PC-3 (cell line): Measurements from ENCODE around the gene TAL1. TPM values are rescaled to one million over a fixed set of nuclear protein-coding genes. Genes with fewer than 3 reads are reported as not detected.

Experiments
- ATAC-seq: fragments of 200-7000 bp; cut with Tn5 transposase; 2 replicates; pipeline ENCODE4 v1.9.1; 2020; ENCODE audit warnings: mild to moderate bottlenecking, moderate library complexity
- BruUV-seq: library from RNA; stranded (reverse); fragments of 400-500 nt; replicated peaks from 2 replicates; lab custom pipeline; 2021; lab: Mats Ljungman, UMichigan
- CTCF ChIA-PET: fragments of 300-600 bp; sonication (Branson Sonifier 250); formaldehyde crosslinking; loops from one replicate; lab custom pipeline; 2022; ENCODE audit warnings: antibody characterized with exemption; lab: Charles Lee
- POLR2A ChIA-PET: fragments of 300-600 bp; sonication (Branson Sonifier 250); formaldehyde crosslinking; loops from one replicate; lab custom pipeline; 2022; ENCODE audit warnings: antibody characterized with exemption; ENCODE audit not compliant: unreplicated experiment; lab: Charles Lee
- DNase-seq: peaks from one replicate; pipeline ENCODE4 v3.0.0-alpha.2; 2015
- H2AFZ ChIP-seq: fragments of 300-600 bp; sonication (generic); 2 replicates; pipeline ENCODE4 v1.6.0; 2016; ENCODE audit warnings: antibody characterized with exemption, low read length
- H3F3A ChIP-seq: fragments of 300-600 bp; sonication (generic); one replicate; pipeline ENCODE4 v1.6.0; 2017; ENCODE audit warnings: antibody characterized with exemption, low read length, control low read depth, mild to moderate bottlenecking; ENCODE audit not compliant: unreplicated experiment
- H3K27ac ChIP-seq: fragments of 300-600 bp; sonication (generic); 2 replicates; pipeline ENCODE4 v1.5.1; 2016; ENCODE audit warnings: mild to moderate bottlenecking, low read length
- H3K27me3 ChIP-seq: fragments of 300-600 bp; sonication (generic); 2 replicates; pipeline ENCODE4 v1.6.1; 2016; ENCODE audit warnings: low read length, mixed read lengths
- H3K36me3 ChIP-seq: fragments of 300-600 bp; sonication (generic); 2 replicates; pipeline ENCODE4 v1.6.1; 2016; ENCODE audit warnings: low read depth, mixed run types, low read length, mixed read lengths
- H3K4me1 ChIP-seq: fragments of 300-600 bp; sonication (generic); 2 replicates; pipeline ENCODE4 v1.5.1; 2016; ENCODE audit warnings: low read length; ENCODE audit not compliant: insufficient read depth
- H3K4me2 ChIP-seq: fragments of 300-600 bp; sonication (generic); 2 replicates; pipeline ENCODE4 v1.6.0; 2016; ENCODE audit warnings: low read length
- H3K4me3 ChIP-seq: fragments of 300-600 bp; sonication (generic); 2 replicates; pipeline ENCODE4 v1.5.1; 2016; ENCODE audit warnings: mild to moderate bottlenecking, low read length, mixed read lengths
- H3K79me2 ChIP-seq: fragments of 300-600 bp; sonication (generic); 2 replicates; pipeline ENCODE4 v1.6.1; 2017; ENCODE audit warnings: low read length, mixed read lengths
- H3K9ac ChIP-seq: fragments of 300-600 bp; sonication (generic); 2 replicates; pipeline ENCODE4 v1.6.0; 2016; ENCODE audit warnings: mild to moderate bottlenecking, low read length
- H3K9me2 ChIP-seq: fragments of 300-600 bp; sonication (generic); replicated peaks from 2 replicates; pipeline ENCODE4 v1.6.1; 2016; ENCODE audit warnings: mixed run types, low read length, mixed read lengths
- H3K9me3 ChIP-seq: fragments of 300-600 bp; sonication (generic); 2 replicates; pipeline ENCODE4 v1.6.1; 2016; ENCODE audit warnings: low read length, mixed read lengths
- H4K20me1 ChIP-seq: fragments of 300-600 bp; sonication (generic); 2 replicates; pipeline ENCODE4 v1.6.1; 2016; ENCODE audit warnings: low read length, mixed read lengths
- EZH2 ChIP-seq: fragments of 300-600 bp; sonication (generic); IDR thresholded peaks from one replicate; pipeline ENCODE4 v1.6.1; 2017; ENCODE audit warnings: antibody characterized with exemption, mild to moderate bottlenecking, low read length; ENCODE audit not compliant: unreplicated experiment
- EZH2phosphoT487 ChIP-seq: fragments of 300-600 bp; sonication (generic); IDR thresholded peaks from 2 replicates; pipeline ENCODE4 v1.6.1; 2018; ENCODE audit warnings: mild to moderate bottlenecking, antibody characterized with exemption, low read length, borderline replicate concordance
- intact Hi-C: fragments of 100-400 bp; cut with micrococcal nuclease; formaldehyde crosslinking; loops from 2 replicates; pipeline ENCODE4 v1.9.0; 2023
- total RNA-seq: library from RNA; depleted of rRNA; stranded (reverse); fragments of >200 nt; gene quantifications from 2 replicates; pipeline ENCODE4 v1.2.3, GENCODE V29; 2014
- TF ChIP-seq, protein P1 (sequence below): fragments of 300-600 bp; sonication (generic); conservative IDR thresholded peaks from 2 replicates; pipeline ENCODE4 v1.5.1; 2017; ENCODE audit warnings: antibody characterized with exemption, low read depth, mild to moderate bottlenecking, low read length

Gene TAL1
- total RNA-seq, 1 experiment from 2014 or later: not detected

GRCh38 chr1:47209091-47209490 is 22.9 kb downstream of the TAL1 start:
- Histone ChIP-seq H3F3A (no peaks in the 10 kb centered on the region), H3K36me3 (no peaks in the 10 kb centered on the region), H3K4me1 (no peaks in the 10 kb centered on the region), H3K9me2 (no peaks in the 10 kb centered on the region), H2AFZ (no peak overlapping the region), H3K4me2 (no peak overlapping the region), H3K9ac (no peak overlapping the region), H4K20me1 (no peaks in the 10 kb centered on the region), H3K27ac (no peak overlapping the region), H3K4me3 (no peak overlapping the region), H3K79me2 (no peaks in the 10 kb centered on the region), H3K9me3 (no peaks in the 10 kb centered on the region), H3K27me3 (no peaks in the 10 kb centered on the region)
- DNase-seq (no peak), ATAC-seq (no peak)
- no TSS peak for BruUV-seq
- CTCF ChIA-PET: no interaction called here
- TF ChIP-seq, protein P1, sequence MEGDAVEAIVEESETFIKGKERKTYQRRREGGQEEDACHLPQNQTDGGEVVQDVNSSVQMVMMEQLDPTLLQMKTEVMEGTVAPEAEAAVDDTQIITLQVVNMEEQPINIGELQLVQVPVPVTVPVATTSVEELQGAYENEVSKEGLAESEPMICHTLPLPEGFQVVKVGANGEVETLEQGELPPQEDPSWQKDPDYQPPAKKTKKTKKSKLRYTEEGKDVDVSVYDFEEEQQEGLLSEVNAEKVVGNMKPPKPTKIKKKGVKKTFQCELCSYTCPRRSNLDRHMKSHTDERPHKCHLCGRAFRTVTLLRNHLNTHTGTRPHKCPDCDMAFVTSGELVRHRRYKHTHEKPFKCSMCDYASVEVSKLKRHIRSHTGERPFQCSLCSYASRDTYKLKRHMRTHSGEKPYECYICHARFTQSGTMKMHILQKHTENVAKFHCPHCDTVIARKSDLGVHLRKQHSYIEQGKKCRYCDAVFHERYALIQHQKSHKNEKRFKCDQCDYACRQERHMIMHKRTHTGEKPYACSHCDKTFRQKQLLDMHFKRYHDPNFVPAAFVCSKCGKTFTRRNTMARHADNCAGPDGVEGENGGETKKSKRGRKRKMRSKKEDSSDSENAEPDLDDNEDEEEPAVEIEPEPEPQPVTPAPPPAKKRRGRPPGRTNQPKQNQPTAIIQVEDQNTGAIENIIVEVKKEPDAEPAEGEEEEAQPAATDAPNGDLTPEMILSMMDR: no peak
- TF ChIP-seq EZH2phosphoT487 (no peak), EZH2 (no peak)
- intact Hi-C loops: no loop called here
- POLR2A ChIA-PET: no interaction called here

DNA sequence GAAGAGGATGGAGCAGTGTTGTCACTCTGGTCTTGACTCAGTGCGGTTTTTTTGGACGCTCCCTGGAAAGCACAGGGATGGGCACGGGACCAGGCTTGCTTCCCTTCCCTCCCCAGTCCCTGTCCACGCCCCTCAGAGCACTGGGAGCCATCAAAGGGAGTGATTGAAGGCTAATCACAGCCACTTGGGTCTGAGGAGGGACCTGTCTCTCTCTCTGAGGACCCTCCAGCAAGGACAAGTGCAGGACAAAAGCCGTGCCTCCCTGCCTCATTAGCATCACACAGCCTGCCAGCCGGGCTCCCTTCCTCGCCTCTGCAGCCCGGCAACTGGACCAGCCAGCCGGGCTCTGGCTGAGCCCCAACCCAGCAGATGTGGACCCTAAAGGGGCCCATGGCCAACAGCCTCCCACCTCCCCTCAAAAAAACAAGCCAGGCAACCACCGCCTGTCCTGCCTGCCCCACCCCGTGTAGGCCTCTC is 23.6 kb downstream of the TAL1 start:
- Histone ChIP-seq H2AFZ (no peak overlapping the region), H3K4me1 (no peaks in the 10 kb centered on the region), H3K9me2 (no peaks in the 10 kb centered on the region), H3K79me2 (no peaks in the 10 kb centered on the region), H3K4me2 (no peak overlapping the region), H3K27ac (no peak overlapping the region), H3K27me3 (no peaks in the 10 kb centered on the region), H4K20me1 (no peaks in the 10 kb centered on the region), H3K9me3 (no peaks in the 10 kb centered on the region), H3K9ac (no peak overlapping the region), H3F3A (no peaks in the 10 kb centered on the region), H3K4me3 (no peak overlapping the region), H3K36me3 (no peaks in the 10 kb centered on the region)
- TF ChIP-seq, protein P1: no peak
- no peak for TF ChIP-seq EZH2phosphoT487
- no peak for TF ChIP-seq EZH2
- intact Hi-C loops: no loop called here
- POLR2A ChIA-PET: no interaction called here
- BruUV-seq: no TSS peak
- CTCF ChIA-PET: no interaction called here
- no peak for ATAC-seq
- no peak for DNase-seq

DNA sequence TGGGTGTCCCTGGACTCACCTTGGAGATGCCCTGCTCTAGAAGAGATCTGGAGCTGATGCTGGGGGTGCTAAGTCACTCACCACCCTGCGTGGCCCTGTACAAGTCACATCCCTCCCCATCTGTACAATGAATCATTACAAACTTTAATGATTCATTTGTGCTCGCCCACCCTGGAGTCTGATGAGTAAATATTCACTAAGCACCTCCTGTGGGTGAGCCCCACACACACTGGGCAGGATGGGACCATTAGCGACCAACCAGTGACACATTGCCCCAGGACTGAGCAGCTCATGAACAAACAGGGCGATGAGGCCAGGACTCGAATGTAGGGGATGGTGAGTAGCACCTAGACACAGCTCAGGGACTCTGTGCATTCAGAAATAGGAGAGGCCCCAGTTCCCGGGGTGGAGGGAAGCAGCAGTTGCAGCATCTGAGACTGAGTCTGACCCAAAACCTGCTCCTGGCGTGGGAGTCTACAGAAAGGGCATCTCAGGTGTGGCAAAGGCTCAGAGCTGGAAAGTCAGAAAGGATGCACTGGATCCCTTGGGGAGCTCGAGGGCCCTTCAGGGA is 24.1 kb downstream of the TAL1 start:
- Histone ChIP-seq H3K4me2 (no peak overlapping the region), H3K27me3 (no peaks in the 10 kb centered on the region), H4K20me1 (no peaks in the 10 kb centered on the region), H3K4me1 (no peaks in the 10 kb centered on the region), H3K79me2 (no peaks in the 10 kb centered on the region), H3K9me2 (no peaks in the 10 kb centered on the region), H3K9me3 (no peaks in the 10 kb centered on the region), H3K9ac (no peak overlapping the region), H3K4me3 (no peak overlapping the region), H3F3A (no peaks in the 10 kb centered on the region), H3K36me3 (no peaks in the 10 kb centered on the region), H2AFZ (no peak overlapping the region), H3K27ac (no peak overlapping the region)
- ChIA-PET POLR2A (no interaction called here), CTCF (no interaction called here)
- no TSS peak for BruUV-seq
- intact Hi-C loops: no loop called here
- DNase-seq (peak; percentile 11), ATAC-seq (peak; percentile 15; the same call in 1 of the 2 replicates)
- TF ChIP-seq EZH2phosphoT487: no peak
- no peak for TF ChIP-seq EZH2
- TF ChIP-seq, protein P1: no peak
